Astrocyte of the spinal cord (primary cell): ENCODE data around the gene RIN2.

Experiments
- DNase-seq: peaks from one replicate; pipeline ENCODE4 v3.0.0; 2011; ENCODE audit warnings: low read depth, low spot score
- H3K4me3 ChIP-seq: 2 replicates; pipeline ENCODE4 v1.5.1; 2011; ENCODE audit warnings: low read depth, mild to moderate bottlenecking, low read length, moderate library complexity
- in situ Hi-C: cut with HindIII; loops from 2 replicates; pipeline ENCODE4 v1.10.0; 2017; ENCODE audit warnings: low sequenced_read_pairs
- TF ChIP-seq, protein P1 (sequence below): IDR thresholded peaks from 2 replicates; pipeline ENCODE4 v1.5.1; 2012; ENCODE audit warnings: low read depth, mild to moderate bottlenecking, low read length, inconsistent platforms

RIN2 gene

GRCh38 chr20:19783966-19784401 is 25.9 kb downstream of the RIN2 start:
- peak; percentile 71 for DNase-seq
- in situ Hi-C loops, result no loop called here
- TF ChIP-seq, protein P1, sequence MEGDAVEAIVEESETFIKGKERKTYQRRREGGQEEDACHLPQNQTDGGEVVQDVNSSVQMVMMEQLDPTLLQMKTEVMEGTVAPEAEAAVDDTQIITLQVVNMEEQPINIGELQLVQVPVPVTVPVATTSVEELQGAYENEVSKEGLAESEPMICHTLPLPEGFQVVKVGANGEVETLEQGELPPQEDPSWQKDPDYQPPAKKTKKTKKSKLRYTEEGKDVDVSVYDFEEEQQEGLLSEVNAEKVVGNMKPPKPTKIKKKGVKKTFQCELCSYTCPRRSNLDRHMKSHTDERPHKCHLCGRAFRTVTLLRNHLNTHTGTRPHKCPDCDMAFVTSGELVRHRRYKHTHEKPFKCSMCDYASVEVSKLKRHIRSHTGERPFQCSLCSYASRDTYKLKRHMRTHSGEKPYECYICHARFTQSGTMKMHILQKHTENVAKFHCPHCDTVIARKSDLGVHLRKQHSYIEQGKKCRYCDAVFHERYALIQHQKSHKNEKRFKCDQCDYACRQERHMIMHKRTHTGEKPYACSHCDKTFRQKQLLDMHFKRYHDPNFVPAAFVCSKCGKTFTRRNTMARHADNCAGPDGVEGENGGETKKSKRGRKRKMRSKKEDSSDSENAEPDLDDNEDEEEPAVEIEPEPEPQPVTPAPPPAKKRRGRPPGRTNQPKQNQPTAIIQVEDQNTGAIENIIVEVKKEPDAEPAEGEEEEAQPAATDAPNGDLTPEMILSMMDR, result no peak
- no peak overlapping the region for H3K4me3 ChIP-seq

DNA sequence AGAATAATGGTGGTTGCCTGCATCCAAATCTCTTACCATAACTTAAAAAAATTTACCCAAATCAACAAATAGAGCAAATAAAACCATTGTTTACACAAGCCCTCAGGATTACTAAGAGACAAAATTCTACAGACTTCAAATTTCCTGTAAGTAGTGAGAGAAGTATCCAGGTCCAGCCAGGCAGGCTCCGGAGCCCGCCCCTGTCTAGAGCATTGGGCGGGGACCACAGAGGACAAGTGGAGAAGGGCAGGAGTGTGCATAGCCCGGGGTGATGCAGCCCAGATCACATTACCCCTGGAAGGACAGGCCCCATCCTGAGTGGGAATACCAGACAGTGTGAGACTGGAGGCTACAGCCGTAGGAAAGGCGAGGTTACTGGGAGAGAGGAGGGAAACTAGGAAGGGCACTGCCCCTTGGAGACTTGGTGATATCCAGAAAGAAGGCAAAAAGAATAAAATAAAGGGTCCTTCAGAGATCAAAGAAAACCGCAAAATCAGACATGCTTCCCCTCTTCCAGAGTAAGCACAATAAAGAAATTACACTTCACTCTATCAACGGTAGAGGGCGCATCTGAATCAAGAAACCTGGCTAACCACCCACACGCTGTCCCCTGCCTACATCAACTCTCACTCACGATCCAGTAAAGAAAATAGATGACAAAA is 26.6 kb downstream of the RIN2 start:
- TF ChIP-seq, protein P1, result peak; percentile 63
- DNase-seq, result peak; percentile 93
- in situ Hi-C loops, result no loop called here
- H3K4me3 ChIP-seq, result no peak overlapping the region

- TF ChIP-seq, protein P1, result no peak
- no peak overlapping the region for H3K4me3 ChIP-seq
- DNase-seq, result peak; percentile 44
- in situ Hi-C loops, result no loop called here
Observed at GRCh38 chr20:19785173-19785982, 27.3 kb downstream of the RIN2 start.

GRCh38 chr20:19785983-19786285 is 27.9 kb downstream of the RIN2 start:
- in situ Hi-C loops, result no loop called here
- DNase-seq, result no peak

GRCh38 chr20:19786311-19786710 is 28.3 kb downstream of the RIN2 start:
- peak; percentile 97 for DNase-seq
- H3K4me3 ChIP-seq, result no peak overlapping the region
- in situ Hi-C loops, result no loop called here

More at GRCh38 chr20:19785983-19786285, 27.9 kb downstream of the RIN2 start:
- no peak overlapping the region for H3K4me3 ChIP-seq
- TF ChIP-seq, protein P1, result no peak

GRCh38 chr20:19787366-19787765 is 29.3 kb downstream of the RIN2 start:
- in situ Hi-C loops, result no loop called here
- TF ChIP-seq, protein P1, result no peak
- DNase-seq, result no peak
- no peak overlapping the region for H3K4me3 ChIP-seq

More at GRCh38 chr20:19786311-19786710, 28.3 kb downstream of the RIN2 start:
- TF ChIP-seq, protein P1, result no peak
